CD4-positive, alpha-beta T cell (primary cell): ENCODE results near the gene ZNF524. TPM values are rescaled to one million over a fixed set of nuclear protein-coding genes. Genes with fewer than 3 reads are reported as not detected.

Experiments used
- ATAC-seq: fragments of 200-7000 bp; cut with Tn5 transposase; one replicate; pipeline ENCODE4 v1.10.0; 2022; ENCODE audit warnings: mild to moderate bottlenecking; ENCODE audit not compliant: poor library complexity
- CTCF ChIA-PET: fragments of 350-600 bp; sonication (Branson Sonifier 250); formaldehyde crosslinking; loops from one replicate; lab custom pipeline; 2021; ENCODE audit warnings: antibody characterized with exemption, inconsistent platforms; lab: Charles Lee
- POLR2A ChIA-PET: fragments of 350-600 bp; sonication (Branson Sonifier 250); formaldehyde crosslinking; loops from one replicate; lab custom pipeline; 2021; ENCODE audit warnings: antibody characterized with exemption, inconsistent platforms; lab: Charles Lee
- DNase-seq, 14 experiments: peaks; one replicate each; pipeline ENCODE4 v3.0.0-alpha.2; 2013 to 2020; ENCODE audit warnings: mixed read lengths in 2 of 14
- H3K27ac ChIP-seq, 2 donors: one replicate each; pipeline versions ENCODE4 v1.5.1 to v1.7.0; 2013; ENCODE audit warnings: low read length in 2 of 2, low read depth in 1 of 2, mild to moderate bottlenecking in 1 of 2
- H3K27me3 ChIP-seq, 2 experiments: 1 replicate in 1 of 2; 2 replicates in 1 of 2; pipeline versions ENCODE4 v1.6.1 to v1.7.0; 2013; ENCODE audit warnings: low read length in 2 of 2, control low read depth in 1 of 2, mild to moderate bottlenecking in 1 of 2, moderate library complexity in 1 of 2; ENCODE audit not compliant: insufficient read depth in 2 of 2, control insufficient read depth in 1 of 2
- H3K36me3 ChIP-seq: one replicate; pipeline ENCODE4 v1.6.1; 2013; ENCODE audit warnings: low read length, control low read depth; ENCODE audit not compliant: insufficient read depth
- H3K4me1 ChIP-seq: one replicate; pipeline ENCODE4 v1.6.1; 2013; ENCODE audit warnings: low read length, control low read depth; ENCODE audit not compliant: insufficient read depth
- H3K4me3 ChIP-seq: one replicate; pipeline ENCODE4 v1.5.1; 2013; ENCODE audit warnings: mild to moderate bottlenecking, low read length, moderate library complexity
- H3K9me3 ChIP-seq, 2 experiments: 1 replicate in 1 of 2; 2 replicates in 1 of 2; pipeline versions ENCODE4 v1.6.1 to v1.7.0; 2013; ENCODE audit warnings: low read length in 2 of 2, mild to moderate bottlenecking in 2 of 2, control low read depth in 1 of 2, moderate library complexity in 1 of 2; ENCODE audit not compliant: control insufficient read depth in 1 of 2, insufficient read depth in 1 of 2
- H3K27ac Mint-ChIP-seq: one replicate; pipeline ENCODE4 v1.8.0; 2020; ENCODE audit warnings: mixed read lengths
- H3K27me3 Mint-ChIP-seq: one replicate; pipeline ENCODE4 v1.8.0; 2021; ENCODE audit warnings: mixed read lengths
- H3K36me3 Mint-ChIP-seq: one replicate; pipeline ENCODE4 v1.8.0; 2021; ENCODE audit warnings: low read depth, mixed read lengths
- H3K4me1 Mint-ChIP-seq: one replicate; pipeline ENCODE4 v1.8.0; 2021; ENCODE audit warnings: low read depth, mixed read lengths
- H3K4me3 Mint-ChIP-seq: one replicate; pipeline ENCODE4 v1.8.0; 2020; ENCODE audit warnings: mild to moderate bottlenecking, mixed read lengths
- H3K9me3 Mint-ChIP-seq: one replicate; pipeline ENCODE4 v1.8.0; 2020; ENCODE audit warnings: mixed read lengths
- CTCF ChIP-seq: fragments of 200-600 bp; IDR thresholded peaks from one replicate; pipeline ENCODE4 v1.8.0; 2022; ENCODE audit warnings: antibody characterized with exemption, mild to moderate bottlenecking
- intact Hi-C, 2 experiments: fragments of 100-400 bp; cut with DNase I in 1 of 2; cut with micrococcal nuclease in 1 of 2; formaldehyde crosslinking; loops; one replicate each; pipeline versions ENCODE4 v1.15.1 to v1.9.0; 2023 to 2025; cut with DNase I, micrococcal nuclease
- total RNA-seq, 174 experiments: library from RNA in 2 of 174; stranded (reverse) in 2 of 174; gene quantifications; one replicate each; pipeline ENCODE4 v1.2.3 and lab custom pipeline; 2021 to 2026

The ZNF524 gene
- total RNA-seq, 2 experiments from 2014 or later = 9.6 to 10.3 TPM

DNA sequence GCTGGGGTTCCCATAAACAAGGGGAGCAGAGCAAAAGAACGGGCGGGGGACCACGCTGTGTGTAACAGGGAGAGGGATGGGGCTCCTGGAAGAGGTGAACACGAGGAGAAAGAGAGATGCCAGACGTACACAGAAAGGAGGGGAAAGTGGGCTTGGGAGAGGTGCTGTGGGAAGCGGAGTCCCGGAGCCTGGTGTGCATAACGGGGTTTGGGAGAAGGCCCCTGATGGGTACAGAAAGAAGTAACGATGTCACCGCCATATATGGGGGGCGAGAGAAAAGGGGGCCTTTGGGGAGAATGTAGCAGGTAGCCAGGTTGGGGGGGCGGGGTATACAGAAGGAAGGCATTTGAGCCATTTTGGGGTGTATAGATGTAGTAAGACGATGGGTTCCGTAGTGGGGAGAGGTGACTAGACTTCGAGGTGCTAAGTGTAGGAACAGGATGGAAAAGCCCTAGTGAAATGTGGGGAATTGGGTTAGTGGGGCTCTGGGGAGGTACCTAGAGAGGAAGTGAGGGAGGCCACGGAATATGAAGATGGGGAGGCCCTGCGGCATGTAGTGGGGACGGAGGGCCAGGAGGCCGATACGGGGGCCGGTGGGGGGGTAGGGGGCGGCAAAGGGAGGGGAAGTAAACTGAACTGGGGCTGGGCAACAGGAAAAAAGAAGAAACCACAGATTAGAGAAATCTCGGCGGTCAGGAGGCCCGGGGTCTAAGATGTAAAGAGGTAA lies 41.5 kb downstream of the ZNF524 start:
- intact Hi-C loops = loop anchor here in 1 of 2 experiments (5.0 kb wide), 2 partner anchors 44 to 254 kb away; partner anchors contain the start of genes FIZ1 and RPL28
- peak; percentile 6 for ATAC-seq
- peaks cover 60% of the 10 kb centered on the region for H3K4me1 Mint-ChIP-seq

DNA sequence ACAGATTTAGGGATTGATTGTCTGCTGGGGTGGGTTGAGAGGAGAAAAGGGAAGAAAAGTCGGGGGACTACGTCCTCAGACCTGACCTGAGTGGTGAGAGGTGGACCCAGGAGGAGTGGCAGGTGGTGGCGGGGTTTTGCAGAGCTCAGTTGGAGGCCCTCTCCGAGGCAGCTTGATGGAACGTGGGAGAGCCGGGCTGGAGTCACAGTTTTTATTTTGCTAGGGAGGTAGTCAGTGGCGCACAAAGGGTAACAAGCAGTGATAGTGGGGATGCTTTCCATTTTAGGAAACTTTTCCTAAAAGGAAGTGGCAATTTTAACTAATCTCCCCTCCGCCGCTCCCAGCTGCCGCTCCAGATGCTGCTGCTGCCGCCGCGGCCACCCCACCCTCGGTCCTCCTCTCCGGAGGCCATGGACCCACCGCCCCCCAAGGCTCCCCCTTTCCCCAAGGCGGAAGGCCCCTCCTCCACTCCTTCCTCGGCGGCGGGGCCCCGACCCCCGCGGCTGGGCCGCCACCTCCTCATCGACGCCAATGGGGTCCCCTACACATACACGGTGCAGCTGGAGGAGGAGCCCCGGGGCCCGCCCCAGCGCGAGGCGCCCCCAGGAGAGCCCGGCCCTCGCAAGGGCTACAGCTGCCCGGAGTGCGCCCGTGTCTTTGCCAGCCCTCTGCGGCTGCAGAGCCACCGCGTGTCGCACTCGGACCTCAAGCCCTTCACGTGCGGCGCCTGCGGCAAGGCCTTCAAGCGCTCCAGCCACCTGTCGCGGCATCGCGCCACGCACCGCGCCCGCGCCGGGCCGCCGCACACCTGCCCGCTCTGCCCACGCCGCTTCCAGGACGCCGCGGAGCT lies 42.3 kb downstream of the ZNF524 start:
- H3K27ac Mint-ChIP-seq = peak overlapping the region; percentile 88
- ChIA-PET CTCF (interaction anchor here (1.9 kb wide), 2 partner anchors 11 kb away, joined by 16 read pairs; no protein-coding TSS in a partner anchor), POLR2A (interaction anchor here (0.6 to 3.0 kb wide), 15 partner anchors 8 to 525 kb away, joined by 3 to 30 read pairs (median 4); partner anchors contain the start of genes FIZ1, PPP1R12C, U2AF2 and ZNF524)
- peak overlapping the region; percentile 89 for H3K4me3 Mint-ChIP-seq
- peaks cover 0 to 5% of the 10 kb centered on the region in 2 experiments for H3K9me3 ChIP-seq
- H3K4me1 Mint-ChIP-seq = peaks cover 60% of the 10 kb centered on the region
- no peaks in the 10 kb centered on the region for H3K27me3 Mint-ChIP-seq
- H3K9me3 Mint-ChIP-seq = peaks cover 3% of the 10 kb centered on the region
- intact Hi-C loops = loop anchor here in 1 of 2 experiments (5.0 kb wide), 2 partner anchors 45 to 255 kb away; partner anchors contain the start of genes FIZ1 and RPL28
- TF ChIP-seq CTCF = no peak
- peaks cover 26% of the 10 kb centered on the region for H3K36me3 Mint-ChIP-seq
- H3K4me1 ChIP-seq = peaks cover 76% of the 10 kb centered on the region
- H3K27ac ChIP-seq = peak overlapping the region; percentile 71 to 78
- DNase-seq (peak in 6 of 14 experiments; percentile 27 to 59 (median 38)), ATAC-seq (no peak)
- H3K36me3 ChIP-seq = peaks cover 15% of the 10 kb centered on the region
- peak overlapping the region; percentile 78 for H3K4me3 ChIP-seq
- no peaks in the 10 kb centered on the region for H3K27me3 ChIP-seq

More for the DNA sequence above, 41.5 kb downstream of the ZNF524 start:
- no peaks in the 10 kb centered on the region for H3K27me3 Mint-ChIP-seq
- ChIA-PET POLR2A (interaction anchor here (0.6 to 3.0 kb wide), 9 partner anchors 9 to 386 kb away, joined by 3 to 30 read pairs (median 14); partner anchors contain the start of genes FIZ1, U2AF2, ZNF524 and ZNF784), CTCF (interaction anchor here (0.7 to 1.9 kb wide), 3 partner anchors 9 to 11 kb away, joined by 3 to 16 read pairs (median 16); no protein-coding TSS in a partner anchor)
- Histone ChIP-seq H3K4me1 (peaks cover 79% of the 10 kb centered on the region), H3K36me3 (peaks cover 15% of the 10 kb centered on the region), H3K27ac (peak overlapping the region; percentile 42 to 78), H3K9me3 (peaks cover 0 to 5% of the 10 kb centered on the region in 2 experiments), H3K27me3 (no peaks in the 10 kb centered on the region), H3K4me3 (peak overlapping the region; percentile 78)
- H3K36me3 Mint-ChIP-seq = peaks cover 26% of the 10 kb centered on the region
- peaks cover 3% of the 10 kb centered on the region for H3K9me3 Mint-ChIP-seq
- peak overlapping the region; percentile 86 for H3K4me3 Mint-ChIP-seq
- TF ChIP-seq CTCF = no peak
- peak in 5 of 14 experiments; percentile 28 to 72 (median 50) for DNase-seq
- peak overlapping the region; percentile 74 for H3K27ac Mint-ChIP-seq
